ENCODE measurements around the gene ITPKB.
"Not testable (repeated sequence)": the region's sequence is repeated elsewhere in the genome, so short reads cannot be mapped to it uniquely, and the experiment has no call there.

ITPKB gene

GRCh38 chr1:226754793-226755533 is 15.9 kb upstream of the ITPKB start:
- DNase-seq = no peak

- DNase-seq = no peak
Measured at GRCh38 chr1:226754097-226754496, 15.0 kb upstream of the ITPKB start.

- no peak for DNase-seq
Measured at GRCh38 chr1:226751703-226752102, 12.6 kb upstream of the ITPKB start.

- no peak for DNase-seq
Measured at GRCh38 chr1:226751214-226751613, 12.1 kb upstream of the ITPKB start.

DNA sequence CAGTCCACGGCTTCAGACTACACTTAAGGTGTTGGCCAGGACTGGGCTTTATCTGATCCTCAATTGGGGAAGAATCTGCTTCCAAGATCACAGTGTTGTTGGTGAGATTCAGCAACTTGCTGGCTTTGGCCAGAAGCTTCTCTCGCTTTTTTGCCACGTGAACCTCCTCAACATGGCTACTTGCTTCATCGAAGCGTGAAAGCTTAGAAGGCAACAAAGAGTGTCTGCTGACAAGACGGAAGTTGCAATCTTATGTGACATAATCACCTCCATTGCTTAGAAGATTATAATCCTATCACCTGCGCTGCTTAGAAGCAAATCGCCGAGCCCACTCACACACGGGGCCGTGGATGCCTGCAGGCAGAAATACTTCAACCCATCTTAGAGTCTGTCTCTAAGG is 10.4 kb upstream of the ITPKB start:
- DNase-seq = no peak

GRCh38 chr1:226748306-226748705 is 9.2 kb upstream of the ITPKB start:
- DNase-seq = no peak

- DNase-seq = not testable (repeated sequence)
Measured at GRCh38 chr1:226747519-226748263, 8.6 kb upstream of the ITPKB start.

- no peak for DNase-seq
Measured at GRCh38 chr1:226743259-226743658, 4.2 kb upstream of the ITPKB start.

GRCh38 chr1:226741009-226741408 is 1.9 kb upstream of the ITPKB start:
- DNase-seq = no peak

- no peak for DNase-seq
Measured at GRCh38 chr1:226739696-226740065, 599 bp upstream of the ITPKB start.

GRCh38 chr1:226738421-226738994 is 574 bp downstream of the ITPKB start:
- peak; percentile 79 for DNase-seq

GRCh38 chr1:226737819-226738420 is 1.2 kb downstream of the ITPKB start:
- DNase-seq = peak; percentile 83

- DNase-seq = peak; percentile 86
Measured at GRCh38 chr1:226736908-226737818, 1.9 kb downstream of the ITPKB start.

- peak; percentile 76 for DNase-seq
Measured at GRCh38 chr1:226736001-226736907, 2.8 kb downstream of the ITPKB start.

DNA sequence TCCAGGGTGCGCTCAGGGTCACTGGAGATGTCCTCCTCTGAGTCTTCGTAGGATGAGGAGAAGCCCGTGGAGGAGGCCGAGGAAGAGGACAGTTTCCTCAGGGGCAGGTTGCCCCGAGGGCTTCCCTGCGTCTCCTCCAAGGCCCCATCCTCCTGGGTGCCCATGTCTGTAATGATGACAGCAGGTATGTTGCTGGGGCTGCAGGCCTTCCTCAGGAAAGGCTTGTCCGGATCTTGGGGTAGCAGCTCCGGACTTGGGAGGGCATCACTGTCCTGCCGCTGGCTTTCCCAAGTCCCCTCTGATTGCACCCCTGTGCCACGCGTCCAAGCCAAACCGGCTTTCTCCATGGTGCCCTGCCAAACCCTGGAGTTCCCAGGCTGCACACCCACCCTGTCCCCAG is 3.5 kb downstream of the ITPKB start:
- DNase-seq = peak; percentile 65

DNA sequence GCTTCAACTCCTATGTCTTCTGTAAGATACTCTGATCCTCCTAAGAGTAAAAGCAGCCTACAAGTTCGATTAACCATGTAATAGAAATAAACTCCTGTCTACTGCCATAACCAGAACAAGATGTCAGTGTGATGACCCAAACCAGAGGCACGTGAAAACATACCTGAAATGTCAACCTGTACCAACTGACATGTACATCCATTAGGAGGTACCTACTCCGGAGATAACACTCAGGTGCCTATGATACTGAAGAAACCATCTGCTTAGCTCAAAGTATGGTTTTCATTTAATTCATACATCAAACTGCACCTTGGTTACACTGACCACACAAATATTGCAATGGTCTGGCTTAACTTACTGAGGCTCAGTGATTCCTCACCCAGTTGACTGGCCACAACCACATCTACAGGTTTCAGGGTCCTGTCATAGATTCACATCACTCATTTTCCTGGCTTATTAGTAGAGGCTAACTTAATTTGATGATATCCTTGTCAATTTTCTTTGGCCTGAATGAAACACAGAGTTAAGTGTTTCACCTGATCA is 4.4 kb downstream of the ITPKB start:
- peak; percentile 50 for DNase-seq

DNA sequence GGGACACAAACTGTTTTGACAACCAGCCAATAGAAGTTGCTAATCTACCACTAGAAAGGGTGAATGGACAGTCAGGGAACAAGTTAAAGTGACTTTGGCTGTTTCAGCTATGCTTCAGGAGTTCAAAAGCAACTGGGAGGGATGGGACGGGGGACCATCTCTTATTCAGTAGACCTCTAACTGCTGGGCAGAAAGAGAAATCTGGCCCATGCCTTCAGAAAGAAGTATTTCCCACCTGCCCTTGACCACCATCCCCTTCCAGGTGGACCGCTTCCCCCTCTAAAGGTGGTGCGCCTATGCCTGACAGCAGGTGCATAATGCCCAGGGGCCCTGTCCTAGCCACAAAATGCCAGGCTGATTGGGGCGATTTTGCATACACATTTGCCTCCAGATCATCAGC is 5.2 kb downstream of the ITPKB start:
- DNase-seq = peak; percentile 64

- DNase-seq = peak; percentile 82
Measured at GRCh38 chr1:226733304-226733703, 5.8 kb downstream of the ITPKB start.

GRCh38 chr1:226732856-226733291 is 6.2 kb downstream of the ITPKB start:
- peak; percentile 69 for DNase-seq

DNA sequence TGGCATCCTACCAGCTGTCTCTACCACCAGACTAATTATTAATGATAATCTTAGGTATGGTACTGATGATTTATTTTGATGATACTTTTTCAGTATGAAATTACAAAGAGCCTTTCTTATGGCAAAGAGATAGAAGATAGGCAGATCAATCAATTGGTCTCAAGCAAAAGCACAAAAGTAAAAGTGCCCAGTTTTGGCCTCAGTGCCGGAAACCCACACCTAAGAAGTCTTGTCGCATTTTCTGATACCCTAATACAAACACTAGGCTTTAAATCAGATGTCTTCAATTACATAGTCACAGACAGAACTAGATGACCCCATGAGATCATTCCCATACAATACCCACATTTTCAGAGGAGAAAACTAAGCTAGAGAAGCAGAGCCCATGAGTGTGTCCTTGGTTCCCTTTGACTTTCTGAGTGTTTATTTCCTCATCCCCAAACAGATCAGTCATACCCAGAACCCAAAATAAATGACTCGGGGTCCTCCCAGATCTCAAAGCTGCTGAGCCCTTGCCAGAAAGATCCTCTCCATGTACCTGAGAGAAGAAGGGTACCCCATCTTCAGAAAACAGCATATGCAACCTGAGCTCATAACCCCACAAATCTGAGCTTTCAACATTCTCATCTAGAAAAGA is 7.7 kb downstream of the ITPKB start:
- DNase-seq = peak; percentile 57

DNA sequence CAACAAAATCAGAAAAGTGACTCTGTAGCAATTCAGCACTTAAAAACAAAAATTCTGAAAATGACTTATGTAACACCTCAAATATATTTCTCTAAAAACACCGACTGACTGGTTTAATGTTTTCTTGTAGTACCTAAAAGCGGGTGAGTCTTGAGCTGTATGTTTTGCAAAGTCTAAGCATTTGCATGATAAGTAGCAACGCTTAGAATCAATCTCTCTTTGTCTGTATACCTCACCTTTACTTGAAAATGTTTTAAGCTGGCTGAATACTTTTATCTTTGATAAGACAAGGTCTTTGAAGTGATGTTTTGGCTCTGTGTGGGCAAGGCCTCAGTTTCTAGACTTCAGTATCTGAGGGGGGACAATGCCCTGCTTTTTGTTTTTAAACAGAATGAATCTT is 8.2 kb downstream of the ITPKB start:
- no peak for DNase-seq
